ENCODE measurements around the gene PPP1R14C. TPM values are rescaled to one million over a fixed set of nuclear protein-coding genes. Genes with fewer than 3 reads are reported as not detected.

The PPP1R14C gene
- total and polyA plus RNA-seq, 10 of the 15 experiments (the other 5 are each of a cell fraction or from before 2014, with no cell fraction given): 0.07 to 1.6 (median 0.13) TPM; not detected in 4

- RAD21 ChIA-PET (ENCODE audit: unreplicated experiment): no interaction called here
- intact Hi-C loops (cut with micrococcal nuclease; ENCODE audit: unreplicated experiment): no loop called here
- TF ChIP-seq ATF7 (IDR thresholded peaks at IDR 0.05; ENCODE audit: low read depth) (no peak), TBL1XR1 (IDR thresholded peaks at IDR 0.05; ENCODE audit: low read depth, low read length) (no peak), NR2F1 (conservative IDR thresholded peaks at IDR 0.05) (no peak), NBN (IDR thresholded peaks at IDR 0.05) (no peak), MYB (IDR thresholded peaks at IDR 0.05; ENCODE audit: borderline replicate concordance, low read depth, low read length) (no peak), NFYA (IDR thresholded peaks at IDR 0.05; ENCODE audit: borderline replicate concordance, low read depth, low read length) (no peak), CREM (IDR thresholded peaks at IDR 0.05; ENCODE audit: low read depth) (no peak), WRNIP1 (IDR thresholded peaks at IDR 0.05; ENCODE audit: borderline replicate concordance, low read depth, low read length) (no peak), CHD2 (IDR thresholded peaks at IDR 0.05; ENCODE audit: borderline replicate concordance, low read depth, low read length) (no peak), HDGF (IDR thresholded peaks at IDR 0.05) (no peak), SUPT20H (IDR thresholded peaks at IDR 0.05; ENCODE audit: borderline replicate concordance, control insufficient read depth, low read depth, low read length) (no peak), NKRF (conservative IDR thresholded peaks at IDR 0.05) (no peak), DPF2 (IDR thresholded peaks at IDR 0.05) (no peak), RAD21 (IDR thresholded peaks at IDR 0.05; ENCODE audit: insufficient read depth, low read depth, low read length) (no peak), NFYB (IDR thresholded peaks at IDR 0.05; ENCODE audit: insufficient read depth, low read depth, low read length) (no peak), TCF3 (IDR thresholded peaks at IDR 0.05; ENCODE audit: borderline replicate concordance, insufficient read depth, low read depth, low read length) (no peak), JUND (IDR thresholded peaks at IDR 0.05; ENCODE audit: low read depth, low read length) (no peak), PAX8 (IDR thresholded peaks at IDR 0.05) (no peak)
- TF ChIP-seq, protein P1, sequence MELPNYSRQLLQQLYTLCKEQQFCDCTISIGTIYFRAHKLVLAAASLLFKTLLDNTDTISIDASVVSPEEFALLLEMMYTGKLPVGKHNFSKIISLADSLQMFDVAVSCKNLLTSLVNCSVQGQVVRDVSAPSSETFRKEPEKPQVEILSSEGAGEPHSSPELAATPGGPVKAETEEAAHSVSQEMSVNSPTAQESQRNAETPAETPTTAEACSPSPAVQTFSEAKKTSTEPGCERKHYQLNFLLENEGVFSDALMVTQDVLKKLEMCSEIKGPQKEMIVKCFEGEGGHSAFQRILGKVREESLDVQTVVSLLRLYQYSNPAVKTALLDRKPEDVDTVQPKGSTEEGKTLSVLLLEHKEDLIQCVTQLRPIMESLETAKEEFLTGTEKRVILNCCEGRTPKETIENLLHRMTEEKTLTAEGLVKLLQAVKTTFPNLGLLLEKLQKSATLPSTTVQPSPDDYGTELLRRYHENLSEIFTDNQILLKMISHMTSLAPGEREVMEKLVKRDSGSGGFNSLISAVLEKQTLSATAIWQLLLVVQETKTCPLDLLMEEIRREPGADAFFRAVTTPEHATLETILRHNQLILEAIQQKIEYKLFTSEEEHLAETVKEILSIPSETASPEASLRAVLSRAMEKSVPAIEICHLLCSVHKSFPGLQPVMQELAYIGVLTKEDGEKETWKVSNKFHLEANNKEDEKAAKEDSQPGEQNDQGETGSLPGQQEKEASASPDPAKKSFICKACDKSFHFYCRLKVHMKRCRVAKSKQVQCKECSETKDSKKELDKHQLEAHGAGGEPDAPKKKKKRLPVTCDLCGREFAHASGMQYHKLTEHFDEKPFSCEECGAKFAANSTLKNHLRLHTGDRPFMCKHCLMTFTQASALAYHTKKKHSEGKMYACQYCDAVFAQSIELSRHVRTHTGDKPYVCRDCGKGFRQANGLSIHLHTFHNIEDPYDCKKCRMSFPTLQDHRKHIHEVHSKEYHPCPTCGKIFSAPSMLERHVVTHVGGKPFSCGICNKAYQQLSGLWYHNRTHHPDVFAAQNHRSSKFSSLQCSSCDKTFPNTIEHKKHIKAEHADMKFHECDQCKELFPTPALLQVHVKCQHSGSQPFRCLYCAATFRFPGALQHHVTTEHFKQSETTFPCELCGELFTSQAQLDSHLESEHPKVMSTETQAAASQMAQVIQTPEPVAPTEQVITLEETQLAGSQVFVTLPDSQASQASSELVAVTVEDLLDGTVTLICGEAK (IDR thresholded peaks at IDR 0.05; ENCODE audit: borderline replicate concordance): no peak
- TF ChIP-seq, protein P2, sequence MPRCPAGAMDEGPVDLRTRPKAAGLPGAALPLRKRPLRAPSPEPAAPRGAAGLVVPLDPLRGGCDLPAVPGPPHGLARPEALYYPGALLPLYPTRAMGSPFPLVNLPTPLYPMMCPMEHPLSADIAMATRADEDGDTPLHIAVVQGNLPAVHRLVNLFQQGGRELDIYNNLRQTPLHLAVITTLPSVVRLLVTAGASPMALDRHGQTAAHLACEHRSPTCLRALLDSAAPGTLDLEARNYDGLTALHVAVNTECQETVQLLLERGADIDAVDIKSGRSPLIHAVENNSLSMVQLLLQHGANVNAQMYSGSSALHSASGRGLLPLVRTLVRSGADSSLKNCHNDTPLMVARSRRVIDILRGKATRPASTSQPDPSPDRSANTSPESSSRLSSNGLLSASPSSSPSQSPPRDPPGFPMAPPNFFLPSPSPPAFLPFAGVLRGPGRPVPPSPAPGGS (IDR thresholded peaks at IDR 0.05; ENCODE audit: borderline replicate concordance, insufficient read depth, low read depth, low read length, poor library complexity, severe bottlenecking): no peak
- no peak for ATAC-seq
- no peak overlapping the region for H3K4me2 ChIP-seq (ENCODE audit: control insufficient read depth, insufficient read depth)
- H3K27me3 ChIP-seq (replicated peaks in 1 of 2; ENCODE audit: control insufficient read depth in 2 of 2, insufficient read depth in 2 of 2, low read length in 1 of 2): peaks cover 0 to 8% of the 10 kb centered on the region in 2 experiments; a peak in 2 of 4 replicates
- no peak for DNase-seq (ENCODE audit: low read depth, low spot score)
- SMC1A ChIA-PET (ENCODE audit: uncharacterized antibody, unreplicated experiment): interaction anchor here (1.0 to 1.4 kb wide), 3 partner anchors 11 to 132 kb away, joined by 3 read pairs; no protein-coding TSS in a partner anchor
- BruUV-seq (replicated peaks): no TSS peak
- in situ Hi-C loops (cut with MboI): no loop called here
- H3K9me3 ChIP-seq (replicated peaks; ENCODE audit: control insufficient read depth, insufficient read depth, low read length): no peaks in the 10 kb centered on the region
- no peaks in the 10 kb centered on the region for H3K36me3 ChIP-seq (ENCODE audit: control insufficient read depth in 2 of 2, insufficient read depth in 2 of 2, low read length in 1 of 2)
- H3K9ac ChIP-seq (ENCODE audit: control insufficient read depth, insufficient read depth, low read length): no peak overlapping the region
- no peaks in the 10 kb centered on the region for H4K20me1 ChIP-seq (ENCODE audit: control insufficient read depth, insufficient read depth)
- POLR2A ChIA-PET: no interaction called here
- no peak for FAIRE-seq
- 47% methylated on average over 3 of the region's 3 CpGs for WGBS (ENCODE audit: insufficient coverage, insufficient replicate concordance, low lambda C conversion rate, missing lambda C conversion rate)
- H3K4me3 ChIP-seq: no peak overlapping the region
- no peak overlapping the region for H2AFZ ChIP-seq (ENCODE audit: control insufficient read depth, low read depth, low read length)
- H3K79me2 ChIP-seq (ENCODE audit: control insufficient read depth, insufficient read depth, low read length): no peaks in the 10 kb centered on the region
- no peaks in the 10 kb centered on the region for H3K4me1 ChIP-seq (ENCODE audit: control insufficient read depth, insufficient read depth, low read length)
- CTCF ChIA-PET: no interaction called here
- no peak overlapping the region for H3K27ac ChIP-seq (ENCODE audit: control insufficient read depth, insufficient read depth)
These were observed 13.6 kb downstream of the PPP1R14C start for GRCh38 chr6:150156460-150156859.

All from GM12878 (cell line).